ENCODE measurements around the gene HERPUD2.
A peak's percentile ranks its signal among the peaks of the same experiment; 100 is the strongest.

Gene HERPUD2, protein sequence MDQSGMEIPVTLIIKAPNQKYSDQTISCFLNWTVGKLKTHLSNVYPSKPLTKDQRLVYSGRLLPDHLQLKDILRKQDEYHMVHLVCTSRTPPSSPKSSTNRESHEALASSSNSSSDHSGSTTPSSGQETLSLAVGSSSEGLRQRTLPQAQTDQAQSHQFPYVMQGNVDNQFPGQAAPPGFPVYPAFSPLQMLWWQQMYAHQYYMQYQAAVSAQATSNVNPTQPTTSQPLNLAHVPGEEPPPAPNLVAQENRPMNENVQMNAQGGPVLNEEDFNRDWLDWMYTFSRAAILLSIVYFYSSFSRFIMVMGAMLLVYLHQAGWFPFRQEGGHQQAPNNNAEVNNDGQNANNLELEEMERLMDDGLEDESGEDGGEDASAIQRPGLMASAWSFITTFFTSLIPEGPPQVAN

DNA sequence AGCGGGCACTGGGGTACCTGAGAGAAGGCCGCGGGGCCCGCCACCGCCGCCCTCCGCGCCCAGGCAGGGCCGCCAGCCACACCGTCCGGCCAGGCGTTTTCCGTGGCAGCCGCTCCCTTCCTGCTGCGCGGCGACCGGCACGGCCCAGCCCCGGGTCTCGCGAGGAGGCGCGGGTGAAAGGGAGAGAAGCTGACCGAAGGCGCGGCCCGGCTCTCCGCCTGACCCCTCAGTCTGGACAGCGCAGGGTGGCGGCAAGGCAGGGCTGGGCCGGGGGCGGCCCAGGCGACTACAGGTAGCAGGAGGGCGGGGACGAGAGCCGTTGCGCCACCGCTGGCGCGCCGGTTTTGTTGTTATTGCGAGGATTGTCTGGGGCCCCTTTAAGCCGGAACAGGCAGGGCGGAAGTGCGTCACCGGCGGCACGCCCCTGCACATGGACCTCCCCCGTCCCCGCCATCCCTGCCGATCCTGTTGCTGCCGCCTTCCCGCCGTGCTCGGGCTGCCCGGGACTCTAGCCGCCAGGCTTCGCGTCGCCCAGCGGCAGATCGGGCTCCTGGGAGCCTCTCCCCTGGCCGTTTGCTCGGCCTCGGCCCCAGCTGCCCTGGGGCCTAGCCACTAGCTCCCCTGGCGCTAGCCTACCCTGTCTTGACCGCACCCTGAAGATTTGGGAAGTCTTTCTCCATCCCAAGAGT lies at the start of gene HERPUD2:
Gene HERPUD2, minus strand, starts transcription at position 352 of the 689 bp plus-strand sequence. CDS start 805 bp downstream, outside the sequence.
- DNase-seq = peak; percentile 89 to 98 (median 95)
- intact Hi-C loops (cut with DNase I) = loop anchor here (10.0 kb wide), 1 partner anchor 460 kb away; the partner anchor contains the start of gene EEPD1

DNA sequence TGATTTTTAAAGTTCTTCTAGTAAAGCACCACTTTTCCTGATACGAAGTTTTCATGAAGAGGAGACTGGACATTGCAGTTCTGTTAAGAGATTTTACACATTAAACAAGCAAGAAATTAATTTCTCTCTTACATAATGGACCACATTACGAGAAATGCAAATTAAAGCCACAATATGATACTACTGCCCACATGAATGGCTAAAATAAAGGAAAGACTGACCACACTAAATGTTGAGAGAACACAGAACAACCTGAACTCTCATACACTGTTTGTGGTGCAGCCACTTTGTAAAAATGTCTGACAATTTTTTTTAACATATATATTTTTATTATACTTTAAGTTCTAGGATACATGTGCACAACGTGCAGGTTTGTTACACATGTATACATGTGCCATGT lies 44.0 kb upstream of the HERPUD2 start:
- no peak for DNase-seq
- intact Hi-C loops (cut with DNase I) = no loop called here

DNA sequence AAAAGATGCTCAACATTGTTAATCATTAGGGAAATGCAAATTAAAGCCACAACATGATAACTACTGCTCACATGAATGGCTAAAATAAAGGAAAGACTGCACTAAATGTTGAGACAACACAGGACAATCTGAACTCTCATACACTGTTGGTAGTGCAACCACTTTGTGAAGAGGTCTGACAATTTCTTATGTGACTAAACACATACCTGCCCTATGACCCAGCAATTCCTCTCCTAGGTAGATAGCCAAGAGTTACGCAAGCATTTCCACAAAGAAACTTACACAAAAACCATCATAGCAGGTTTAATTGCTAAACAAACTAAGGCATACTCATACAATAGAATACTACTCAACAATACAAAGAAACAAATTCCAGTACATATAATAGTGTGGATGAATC lies 41.8 kb upstream of the HERPUD2 start:
- no peak for DNase-seq
- intact Hi-C loops (cut with DNase I) = no loop called here

DNA sequence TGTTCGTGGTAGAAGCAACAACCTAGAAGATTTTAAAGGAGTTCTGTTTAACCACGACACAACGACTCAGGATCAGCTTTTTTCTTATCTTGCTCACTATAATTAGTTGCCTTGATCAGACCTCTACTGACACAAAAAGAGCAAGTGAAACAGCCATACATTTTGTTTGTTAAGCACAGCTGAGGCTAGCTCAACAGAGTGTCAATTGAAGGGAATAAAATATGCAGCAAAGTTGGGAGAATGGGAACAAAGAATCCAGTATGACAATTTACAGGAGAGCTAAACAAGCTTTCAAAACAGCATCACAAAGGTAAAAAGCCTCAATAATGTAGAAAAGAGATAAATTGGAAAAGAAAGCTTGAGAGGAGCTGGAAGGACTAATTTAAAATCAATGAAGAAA lies 40.5 kb upstream of the HERPUD2 start:
- no peak for DNase-seq
- intact Hi-C loops (cut with DNase I) = no loop called here

DNA sequence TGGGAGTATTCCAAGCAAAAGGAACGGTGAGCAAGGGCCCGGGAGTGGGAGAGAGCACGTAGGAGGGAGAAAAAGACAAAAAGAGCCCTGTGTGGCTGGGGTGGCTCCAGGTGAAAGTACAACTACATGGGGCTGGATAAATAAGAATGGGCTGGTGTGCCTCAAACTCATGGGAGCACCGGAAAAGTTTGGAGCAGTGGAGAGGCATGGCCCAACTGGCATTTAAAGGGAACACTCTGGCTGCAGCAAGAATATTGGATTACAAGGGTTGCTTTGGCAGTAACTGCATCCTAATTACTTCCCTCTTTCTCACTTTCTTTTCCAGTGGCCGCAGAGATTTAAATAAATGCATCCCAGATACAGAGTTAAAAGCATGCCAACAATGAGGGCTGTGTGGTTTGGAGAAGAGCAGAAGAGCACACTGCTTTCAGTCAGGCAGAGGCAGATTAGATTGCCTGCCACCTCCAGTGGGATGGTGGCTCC lies 39.1 kb upstream of the HERPUD2 start:
- peak in 1 of 42 donors; percentile 14 for DNase-seq
- intact Hi-C loops (cut with DNase I) = no loop called here

DNA sequence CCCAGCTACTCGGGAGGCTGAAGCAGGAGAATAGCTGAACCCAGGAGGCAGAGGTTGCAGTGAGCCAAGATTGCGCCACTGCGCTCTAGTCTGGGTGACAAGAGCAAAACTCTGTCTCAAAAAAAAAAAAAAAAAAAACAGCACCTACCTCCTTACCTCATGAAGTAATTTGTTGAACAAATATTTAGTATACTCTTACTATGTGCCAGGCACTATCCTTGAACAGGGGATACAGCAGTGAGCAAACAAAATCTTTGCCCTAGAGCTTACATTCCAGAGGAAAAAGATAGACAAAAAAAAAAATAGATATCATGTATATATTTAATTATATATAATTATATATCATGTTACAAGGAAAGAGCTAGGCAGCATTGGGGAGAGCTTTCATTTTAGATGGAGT lies 36.4 kb upstream of the HERPUD2 start:
- intact Hi-C loops (cut with DNase I) = no loop called here
- DNase-seq = no peak

DNA sequence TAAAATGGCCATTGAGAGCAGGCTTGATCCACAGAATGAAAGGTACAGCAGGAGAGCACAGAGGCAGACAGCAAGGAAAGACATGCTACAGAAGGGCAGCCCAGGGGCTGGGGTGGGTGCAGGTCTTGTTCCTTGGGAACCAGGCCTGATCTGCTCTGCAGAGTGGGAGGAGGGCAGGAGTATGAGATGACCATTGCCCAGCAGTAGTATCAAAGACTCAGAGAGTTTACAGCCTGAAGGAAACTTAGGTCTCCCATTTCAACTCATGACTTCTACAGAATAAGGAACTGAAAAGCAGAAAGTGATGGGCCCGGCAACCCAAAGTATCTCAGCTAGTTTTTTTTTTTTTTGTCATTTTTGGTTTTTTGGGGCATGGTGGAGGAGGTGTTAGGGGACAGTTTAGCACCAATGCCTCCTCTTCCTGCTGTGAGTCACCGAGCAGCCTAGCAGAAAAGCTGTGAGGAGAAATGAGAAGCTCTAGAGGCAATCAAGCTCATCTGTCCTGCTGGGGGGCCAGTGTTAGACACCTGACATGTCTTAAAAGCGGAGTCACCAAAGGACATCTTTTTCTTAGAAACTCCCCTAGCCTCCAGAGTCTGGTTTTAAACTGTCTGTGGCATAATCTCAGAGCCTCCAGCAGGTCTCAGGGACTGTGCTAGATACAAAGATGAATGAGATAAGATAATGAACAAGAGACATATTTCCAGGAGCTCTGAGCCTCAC lies 34.3 kb upstream of the HERPUD2 start:
- intact Hi-C loops (cut with DNase I) = no loop called here
- DNase-seq = no peak

DNA sequence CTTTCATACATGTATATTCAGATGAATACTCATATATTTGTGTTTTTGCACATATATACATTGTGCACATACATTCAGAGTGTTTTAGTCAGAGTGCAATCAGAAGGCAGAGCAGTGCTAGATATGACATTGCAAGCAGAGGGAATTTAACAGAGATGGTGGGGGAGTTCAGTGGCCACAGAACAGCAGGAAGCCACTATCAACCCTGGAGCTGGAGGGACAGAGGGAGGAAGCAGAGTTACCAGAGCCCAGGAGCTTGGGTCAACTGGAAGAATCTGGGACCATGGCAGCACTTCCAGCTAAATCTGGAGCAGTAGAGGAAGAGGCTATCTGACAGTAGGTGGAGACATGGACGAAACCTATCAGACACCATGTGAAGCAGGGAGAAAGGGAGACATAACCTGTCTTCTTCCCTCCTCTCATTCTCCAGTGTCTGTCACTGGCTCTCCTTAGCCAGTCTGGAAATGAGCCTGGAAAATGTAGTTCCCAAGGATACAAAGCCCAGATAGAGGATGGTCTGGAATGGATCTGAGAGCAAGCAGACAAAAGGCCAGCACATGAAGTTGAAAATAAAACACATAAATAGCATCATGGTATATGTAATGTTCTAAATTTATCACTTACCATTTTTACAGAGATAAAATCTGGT lies 33.6 kb upstream of the HERPUD2 start:
- intact Hi-C loops (cut with DNase I) = no loop called here
- no peak for DNase-seq

DNA sequence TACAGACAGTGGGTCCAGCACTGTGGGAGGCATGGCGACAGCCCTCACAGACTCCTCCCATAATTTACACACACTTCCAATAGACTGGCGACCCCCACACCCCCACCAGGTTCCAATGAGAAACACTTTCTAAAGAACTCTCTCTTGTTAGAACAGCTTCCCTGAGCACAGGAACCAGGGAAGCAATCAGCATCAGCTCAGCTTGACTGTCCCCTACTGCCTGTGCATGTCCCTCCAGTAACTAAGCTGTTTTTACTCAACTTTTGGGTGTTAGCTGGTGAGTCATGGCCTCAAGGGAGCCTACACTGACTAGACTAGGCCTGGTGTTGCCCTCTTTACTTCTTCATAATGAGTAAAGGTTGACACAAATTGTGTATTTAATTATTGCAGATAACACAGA lies 32.6 kb upstream of the HERPUD2 start:
- intact Hi-C loops (cut with DNase I) = no loop called here
- no peak for DNase-seq

DNA sequence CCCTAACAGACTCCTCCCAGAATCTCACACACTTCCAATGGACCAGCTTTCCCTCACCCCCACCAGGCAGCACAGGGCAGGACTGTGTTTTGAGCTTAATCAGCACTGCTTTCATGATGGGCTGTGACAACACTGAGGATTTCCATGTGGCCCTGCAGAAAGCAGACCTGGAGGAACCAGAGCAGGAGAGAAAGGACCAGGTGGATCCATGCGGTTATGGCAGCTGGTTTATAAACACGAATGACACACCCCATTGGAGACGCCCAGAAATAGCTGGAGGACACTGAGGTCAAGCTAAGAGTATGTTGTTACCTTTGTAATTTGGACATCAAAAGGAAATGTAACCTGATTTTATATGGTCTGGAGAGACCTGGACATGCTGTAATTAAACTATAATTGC lies 31.7 kb upstream of the HERPUD2 start:
- no peak for DNase-seq
- intact Hi-C loops (cut with DNase I) = no loop called here

DNA sequence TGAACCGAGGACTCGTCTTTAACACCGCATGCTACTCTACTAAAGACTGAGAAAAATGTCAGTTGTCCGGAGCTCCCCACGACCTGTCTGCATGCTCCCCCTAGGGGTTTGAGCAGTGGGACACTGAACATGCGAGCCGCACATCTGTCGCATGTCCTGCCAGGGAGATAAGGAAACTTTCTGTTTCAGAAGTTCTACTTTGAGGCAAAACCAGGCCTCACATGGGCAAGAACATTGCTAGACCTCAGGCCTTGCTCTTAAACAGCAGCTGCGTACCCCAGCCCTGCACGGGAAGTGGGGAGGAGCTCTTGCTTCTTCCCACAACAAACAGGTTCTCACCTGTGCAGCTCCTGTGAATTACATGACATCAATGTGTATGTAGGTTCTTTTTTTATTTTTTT lies 30.3 kb upstream of the HERPUD2 start:
- DNase-seq = no peak
- intact Hi-C loops (cut with DNase I) = no loop called here

DNA sequence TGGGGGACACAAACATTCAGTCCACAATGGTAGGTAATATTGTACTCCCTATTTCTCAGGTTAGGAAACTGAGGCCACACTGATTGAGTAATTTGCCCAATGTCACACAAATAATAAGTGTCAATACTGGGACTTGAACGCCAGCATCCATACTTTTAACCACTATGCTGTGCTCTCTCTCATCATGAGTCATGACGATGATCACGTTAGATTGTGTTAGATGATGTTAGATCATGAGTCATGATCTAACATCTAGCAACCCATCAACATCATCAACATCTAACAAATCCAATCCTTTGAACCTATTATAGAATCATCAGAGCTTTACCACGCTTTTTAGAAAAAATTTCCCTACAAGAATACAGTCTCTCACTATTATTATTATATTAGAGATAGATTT lies 28.1 kb upstream of the HERPUD2 start:
- DNase-seq = no peak
- intact Hi-C loops (cut with DNase I) = no loop called here

DNA sequence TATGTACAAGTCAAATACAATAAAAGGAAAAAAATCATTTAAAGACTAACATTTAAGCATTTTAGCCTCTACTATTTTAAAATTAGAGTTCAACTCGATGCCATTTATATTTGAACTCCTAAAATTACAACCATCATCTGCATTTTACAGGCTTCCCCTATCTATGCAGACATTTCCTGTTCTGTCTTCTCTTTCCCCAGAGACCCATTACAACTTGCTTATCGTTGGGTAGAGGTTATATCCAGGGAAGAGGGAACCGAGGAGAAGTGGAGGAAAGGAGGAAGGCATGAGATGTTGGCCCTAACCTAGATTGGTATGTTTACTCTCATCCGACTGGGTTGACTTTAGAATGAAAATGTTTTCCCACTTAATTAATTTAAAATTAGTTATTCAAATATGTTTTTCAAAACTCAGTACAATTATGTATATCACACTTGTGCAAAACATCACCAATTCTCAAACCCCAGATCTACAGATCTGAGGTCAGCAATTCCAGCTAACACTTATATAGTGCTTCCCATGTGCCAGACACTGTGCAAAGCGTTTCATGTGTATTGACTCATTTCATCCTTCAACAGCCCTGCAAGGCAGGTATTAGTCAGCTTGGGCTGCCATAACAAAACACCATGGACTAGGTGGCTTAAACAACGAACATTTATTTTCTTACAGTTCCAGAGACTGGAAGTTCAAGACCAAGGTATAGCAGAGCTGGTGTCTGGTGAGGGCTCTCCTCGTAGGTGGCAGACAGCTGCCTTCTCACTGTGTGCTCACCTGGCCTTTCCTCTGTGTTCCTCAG lies 27.3 kb upstream of the HERPUD2 start:
- no peak for DNase-seq
- intact Hi-C loops (cut with DNase I) = no loop called here

DNA sequence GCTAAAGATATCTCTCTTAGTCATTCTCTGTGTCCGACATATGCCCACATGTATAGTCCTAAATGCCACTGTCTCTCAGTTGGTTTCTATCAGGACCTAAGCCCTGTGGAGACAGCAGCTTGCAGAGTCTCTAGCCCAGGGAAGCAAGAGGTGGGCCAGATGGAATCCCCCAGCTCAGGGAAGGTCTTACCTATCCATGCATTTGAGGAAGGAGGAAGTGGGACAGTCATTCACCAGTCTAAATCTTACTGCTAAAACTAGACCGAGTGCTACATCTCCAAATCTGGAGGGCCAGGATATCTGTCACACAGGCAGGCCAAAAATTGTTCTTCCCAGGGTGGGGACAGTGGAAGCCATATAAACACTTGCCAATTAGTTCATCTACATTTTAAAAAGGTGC lies 26.4 kb upstream of the HERPUD2 start:
- intact Hi-C loops (cut with DNase I) = no loop called here
- no peak for DNase-seq

DNA sequence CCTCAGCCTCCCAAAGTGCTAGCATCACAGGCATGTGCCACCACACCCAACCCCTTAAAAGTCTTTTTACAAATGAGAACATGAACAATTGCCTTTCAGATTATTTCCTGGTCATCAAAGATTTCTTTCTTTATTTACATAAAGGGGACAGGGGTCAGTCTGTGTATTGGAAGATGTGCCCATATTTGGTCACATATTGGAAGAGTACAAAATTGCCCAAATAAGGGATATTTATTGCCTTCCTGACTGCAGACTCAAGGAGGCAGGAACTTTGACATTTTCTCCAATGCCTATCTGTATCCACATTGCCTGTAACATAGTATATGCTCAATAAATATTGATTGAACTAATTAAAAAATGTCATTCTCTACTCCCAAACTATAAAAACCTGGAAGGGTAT lies 25.9 kb upstream of the HERPUD2 start:
- DNase-seq = no peak
- intact Hi-C loops (cut with DNase I) = no loop called here

DNA sequence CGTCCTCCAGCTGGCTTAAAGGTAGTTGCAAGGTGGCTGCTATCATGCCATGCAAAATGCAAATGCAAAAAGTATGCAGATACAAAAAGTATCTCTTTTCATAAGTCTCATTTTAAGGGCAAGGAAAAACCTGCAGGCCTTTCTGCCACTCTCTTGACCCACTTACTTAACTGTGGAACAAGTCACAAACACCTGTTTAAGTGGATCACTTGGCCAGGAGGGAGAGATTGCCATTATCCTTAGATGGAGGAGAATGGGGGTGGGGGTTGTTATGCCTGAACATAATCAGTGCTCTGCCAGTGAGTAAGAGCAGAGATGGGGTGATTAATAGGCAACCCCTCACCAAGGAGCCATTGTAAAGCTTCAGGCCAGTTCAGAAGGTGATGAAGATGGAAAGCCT lies 25.1 kb upstream of the HERPUD2 start:
- intact Hi-C loops (cut with DNase I) = no loop called here
- no peak for DNase-seq

DNA sequence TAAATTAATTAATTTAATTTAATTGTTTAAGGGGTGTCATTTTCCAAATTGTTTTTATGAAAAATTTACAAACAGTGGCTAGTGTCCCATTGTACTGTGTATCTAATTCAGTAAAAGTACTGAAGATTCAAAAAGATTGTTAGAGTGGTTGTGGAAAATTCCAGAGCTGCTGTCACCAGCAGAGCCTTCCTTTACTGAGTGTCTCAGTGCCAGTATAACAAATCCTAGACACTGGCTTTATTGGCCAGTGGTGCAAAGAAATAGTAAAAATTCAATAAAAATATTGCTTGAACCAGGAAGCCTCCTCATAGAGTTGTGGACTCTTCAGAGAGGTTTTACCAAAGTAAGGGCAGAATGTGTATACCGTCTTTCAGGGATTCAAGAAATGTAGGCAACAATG lies 23.1 kb upstream of the HERPUD2 start:
- no peak for DNase-seq
- intact Hi-C loops (cut with DNase I) = loop anchor here (5.0 kb wide), 1 partner anchor 84 kb away; the partner anchor contains the start of gene SEPTIN7

DNA sequence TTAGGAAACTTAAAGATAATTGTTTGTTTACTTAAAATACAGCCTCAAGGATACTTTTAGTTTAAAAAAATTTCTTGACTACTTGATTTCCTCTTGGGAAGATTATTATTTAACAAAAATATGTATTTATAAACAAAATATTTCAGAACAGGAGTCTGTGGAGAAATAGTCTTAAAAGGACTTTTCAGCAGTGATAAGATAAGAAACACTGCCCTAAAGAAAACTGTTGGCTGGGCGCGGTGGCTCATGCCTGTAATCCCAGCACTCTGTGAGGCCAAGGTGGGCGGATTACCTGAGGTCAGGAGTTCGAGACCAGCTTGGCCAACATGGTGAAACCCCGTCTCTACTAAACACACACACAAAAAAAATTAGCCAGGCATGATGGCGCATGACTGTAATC lies 22.6 kb upstream of the HERPUD2 start:
- DNase-seq = no peak
- intact Hi-C loops (cut with DNase I) = loop anchor here (5.0 kb wide), 1 partner anchor 85 kb away; the partner anchor contains the start of gene SEPTIN7
